ENCODE results near the gene PHF20.

The PHF20 gene

DNA sequence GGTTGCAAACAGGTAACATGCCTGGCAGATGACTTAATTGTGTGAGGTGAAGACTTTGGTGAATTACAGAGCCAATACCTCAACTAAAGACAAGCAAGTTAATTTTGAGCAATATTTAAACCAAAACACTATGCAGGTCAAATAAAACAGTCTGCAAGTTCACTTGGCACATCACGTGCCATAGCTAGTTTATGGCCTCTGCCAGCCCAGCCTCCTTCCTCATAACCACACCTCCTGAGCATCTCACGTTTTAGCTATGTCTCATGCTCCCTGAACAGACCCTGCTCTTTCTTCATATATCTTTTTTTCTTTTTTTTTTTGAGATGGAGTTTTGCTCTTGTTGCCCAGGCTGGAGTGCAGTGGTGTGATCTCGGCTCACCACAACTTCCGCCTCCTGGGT, 192.1 kb downstream of the PHF20 start:
- DNase-seq (ENCODE audit: low spot score) (no peak), ATAC-seq (ENCODE audit: low read depth) (no peak)
- H3K27ac ChIP-seq (ENCODE audit: poor library complexity, severe bottlenecking): no peak overlapping the region
- TF ChIP-seq, protein P1, sequence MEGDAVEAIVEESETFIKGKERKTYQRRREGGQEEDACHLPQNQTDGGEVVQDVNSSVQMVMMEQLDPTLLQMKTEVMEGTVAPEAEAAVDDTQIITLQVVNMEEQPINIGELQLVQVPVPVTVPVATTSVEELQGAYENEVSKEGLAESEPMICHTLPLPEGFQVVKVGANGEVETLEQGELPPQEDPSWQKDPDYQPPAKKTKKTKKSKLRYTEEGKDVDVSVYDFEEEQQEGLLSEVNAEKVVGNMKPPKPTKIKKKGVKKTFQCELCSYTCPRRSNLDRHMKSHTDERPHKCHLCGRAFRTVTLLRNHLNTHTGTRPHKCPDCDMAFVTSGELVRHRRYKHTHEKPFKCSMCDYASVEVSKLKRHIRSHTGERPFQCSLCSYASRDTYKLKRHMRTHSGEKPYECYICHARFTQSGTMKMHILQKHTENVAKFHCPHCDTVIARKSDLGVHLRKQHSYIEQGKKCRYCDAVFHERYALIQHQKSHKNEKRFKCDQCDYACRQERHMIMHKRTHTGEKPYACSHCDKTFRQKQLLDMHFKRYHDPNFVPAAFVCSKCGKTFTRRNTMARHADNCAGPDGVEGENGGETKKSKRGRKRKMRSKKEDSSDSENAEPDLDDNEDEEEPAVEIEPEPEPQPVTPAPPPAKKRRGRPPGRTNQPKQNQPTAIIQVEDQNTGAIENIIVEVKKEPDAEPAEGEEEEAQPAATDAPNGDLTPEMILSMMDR (IDR thresholded peaks at IDR 0.05; ENCODE audit: poor library complexity, severe bottlenecking): no peak
- no peak overlapping the region for H3K4me3 ChIP-seq (ENCODE audit: severe bottlenecking)
- H3K4me1 ChIP-seq (ENCODE audit: insufficient read depth, poor library complexity, severe bottlenecking): no peaks in the 10 kb centered on the region
- H3K27me3 ChIP-seq (ENCODE audit: insufficient read depth, poor library complexity, severe bottlenecking): no peaks in the 10 kb centered on the region
- H3K9me3 ChIP-seq (ENCODE audit: severe bottlenecking): no peaks in the 10 kb centered on the region
- no peaks in the 10 kb centered on the region for H3K36me3 ChIP-seq (ENCODE audit: low read depth)

DNA sequence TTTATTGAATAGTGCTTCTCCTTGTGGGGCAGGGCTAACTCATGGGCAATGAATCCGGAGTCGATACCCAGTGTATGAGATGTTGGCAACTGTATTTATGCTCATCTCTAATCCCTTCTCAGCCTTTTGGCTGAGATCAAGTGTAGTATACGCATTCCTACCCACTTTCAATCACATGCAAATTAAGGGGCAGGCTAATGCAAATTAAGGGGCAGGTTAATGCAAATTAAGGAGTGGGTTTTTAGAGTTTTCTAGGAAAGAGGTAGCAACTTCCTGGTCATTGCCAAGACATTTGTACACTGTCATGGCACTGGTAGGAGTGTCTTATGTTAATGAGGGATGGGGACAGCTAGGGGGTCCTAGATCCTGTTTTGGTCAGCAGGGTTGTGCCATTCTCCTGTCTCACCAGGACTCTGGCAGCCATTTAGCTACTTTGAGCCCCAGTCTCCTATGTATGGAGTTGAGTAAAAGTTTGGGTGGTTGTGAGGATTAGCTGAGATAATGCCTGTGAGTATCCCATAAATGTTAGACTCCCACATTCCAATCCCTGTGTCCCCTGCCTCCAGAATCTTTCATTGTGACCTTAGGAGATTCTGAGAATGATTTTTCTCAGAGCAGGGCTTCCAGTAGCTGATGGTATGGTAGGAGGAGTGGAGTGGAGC, 196.3 kb downstream of the PHF20 start, which contains the start of gene CNBD2:
TSS of gene CNBD2 (plus strand) at position 612 of the 662 bp plus-strand sequence. CDS start 173 bp downstream, outside the sequence.
- DNase-seq (ENCODE audit: low spot score) (no peak), ATAC-seq (ENCODE audit: low read depth) (no peak)
- Histone ChIP-seq H3K9me3 (ENCODE audit: severe bottlenecking) (no peaks in the 10 kb centered on the region), H3K4me1 (ENCODE audit: insufficient read depth, poor library complexity, severe bottlenecking) (no peaks in the 10 kb centered on the region), H3K27me3 (ENCODE audit: insufficient read depth, poor library complexity, severe bottlenecking) (no peaks in the 10 kb centered on the region), H3K27ac (ENCODE audit: poor library complexity, severe bottlenecking) (no peak within 1 kb of the TSS), H3K4me3 (ENCODE audit: severe bottlenecking) (no peak within 1 kb of the TSS), H3K36me3 (ENCODE audit: low read depth) (no peaks in the 10 kb centered on the region)
- TF ChIP-seq, protein P1 (IDR thresholded peaks at IDR 0.05; ENCODE audit: poor library complexity, severe bottlenecking): no peak

DNA sequence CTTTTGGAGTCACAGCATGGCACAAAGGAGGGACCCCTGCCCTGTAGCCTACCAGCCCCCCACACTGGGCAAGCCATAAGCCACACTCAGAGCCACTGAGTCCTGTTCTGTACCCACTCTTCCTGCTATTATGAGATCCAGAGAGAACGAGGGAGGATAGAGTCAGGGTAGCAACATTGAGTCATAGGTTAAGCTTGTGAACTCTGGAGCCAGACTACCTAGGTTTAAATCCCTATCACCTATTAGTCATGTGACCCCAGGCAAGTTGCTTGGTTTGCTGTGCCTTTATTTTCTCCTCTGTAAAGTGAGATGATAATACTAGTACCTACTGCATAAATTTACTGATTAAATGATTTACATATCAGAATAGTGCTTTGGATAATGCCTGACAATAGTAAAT, 197.1 kb downstream of the PHF20 start:
- TF ChIP-seq, protein P1 (IDR thresholded peaks at IDR 0.05; ENCODE audit: poor library complexity, severe bottlenecking): no peak
- Histone ChIP-seq H3K4me3 (ENCODE audit: severe bottlenecking) (no peak overlapping the region), H3K27me3 (ENCODE audit: insufficient read depth, poor library complexity, severe bottlenecking) (no peaks in the 10 kb centered on the region), H3K36me3 (ENCODE audit: low read depth) (no peaks in the 10 kb centered on the region), H3K9me3 (ENCODE audit: severe bottlenecking) (no peaks in the 10 kb centered on the region), H3K27ac (ENCODE audit: poor library complexity, severe bottlenecking) (no peak overlapping the region), H3K4me1 (ENCODE audit: insufficient read depth, poor library complexity, severe bottlenecking) (no peaks in the 10 kb centered on the region)
- ATAC-seq (ENCODE audit: low read depth): peak; percentile 86
- DNase-seq (ENCODE audit: low spot score): no peak

DNA sequence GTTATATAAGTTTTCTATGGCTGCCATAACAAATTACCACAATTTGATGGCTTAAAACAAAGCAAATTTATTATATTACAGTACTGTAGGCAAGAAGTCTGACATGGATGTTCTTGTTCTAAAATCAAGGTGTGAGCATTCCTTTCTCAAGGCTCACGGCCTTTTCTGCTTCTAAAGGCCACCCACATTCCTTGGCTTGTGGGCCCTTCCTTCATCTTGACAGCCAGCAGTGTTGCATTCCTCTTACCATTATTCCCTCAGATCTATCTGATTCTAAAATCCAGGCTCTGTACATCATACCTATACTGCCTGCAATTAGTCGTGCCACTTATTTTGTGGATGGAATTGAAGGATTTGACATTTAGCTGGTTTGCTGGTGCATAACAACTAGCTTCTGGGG, 200.2 kb downstream of the PHF20 start:
- no peaks in the 10 kb centered on the region for H3K36me3 ChIP-seq (ENCODE audit: low read depth)
- DNase-seq (ENCODE audit: low spot score) (no peak), ATAC-seq (ENCODE audit: low read depth) (no peak)
- no peaks in the 10 kb centered on the region for H3K9me3 ChIP-seq (ENCODE audit: severe bottlenecking)
- no peaks in the 10 kb centered on the region for H3K4me1 ChIP-seq (ENCODE audit: insufficient read depth, poor library complexity, severe bottlenecking)
- no peak overlapping the region for H3K27ac ChIP-seq (ENCODE audit: poor library complexity, severe bottlenecking)
- TF ChIP-seq, protein P1 (IDR thresholded peaks at IDR 0.05; ENCODE audit: poor library complexity, severe bottlenecking): no peak
- no peaks in the 10 kb centered on the region for H3K27me3 ChIP-seq (ENCODE audit: insufficient read depth, poor library complexity, severe bottlenecking)
- no peak overlapping the region for H3K4me3 ChIP-seq (ENCODE audit: severe bottlenecking)

DNA sequence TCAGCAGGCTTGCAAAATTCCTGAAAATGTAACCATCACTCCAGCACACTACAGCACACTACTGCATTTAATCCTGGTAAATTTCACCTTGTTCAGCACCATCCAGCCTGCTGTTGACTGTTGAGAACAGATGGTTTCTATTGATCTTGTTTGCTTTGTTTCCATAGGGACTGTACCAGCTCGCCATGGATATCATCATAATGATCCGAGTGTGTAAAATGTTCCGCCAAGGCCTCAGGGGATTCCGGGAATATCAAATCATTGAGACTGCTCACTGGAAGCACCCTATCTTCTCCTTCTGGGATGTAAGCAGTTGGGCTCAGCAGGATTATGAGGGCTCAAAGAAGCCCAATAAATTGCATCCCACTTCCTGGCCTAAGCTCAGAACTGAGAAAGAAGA, 200.6 kb downstream of the PHF20 start:
- Histone ChIP-seq H3K4me3 (ENCODE audit: severe bottlenecking) (no peak overlapping the region), H3K36me3 (ENCODE audit: low read depth) (no peaks in the 10 kb centered on the region), H3K9me3 (ENCODE audit: severe bottlenecking) (no peaks in the 10 kb centered on the region), H3K4me1 (ENCODE audit: insufficient read depth, poor library complexity, severe bottlenecking) (no peaks in the 10 kb centered on the region), H3K27me3 (ENCODE audit: insufficient read depth, poor library complexity, severe bottlenecking) (no peaks in the 10 kb centered on the region), H3K27ac (ENCODE audit: poor library complexity, severe bottlenecking) (no peak overlapping the region)
- no peak for ATAC-seq (ENCODE audit: low read depth)
- DNase-seq (ENCODE audit: low spot score): no peak
- TF ChIP-seq, protein P1 (IDR thresholded peaks at IDR 0.05; ENCODE audit: poor library complexity, severe bottlenecking): no peak
